ENCODE data around the gene AGBL4.

GRCh38 chr1:48955774-48956173, 1068.0 kb downstream of the AGBL4 start:
- TF ChIP-seq KDM1A (IDR thresholded peaks at IDR 0.05): no peak
- TF ChIP-seq SMC3 (conservative IDR thresholded peaks at IDR 0.05; ENCODE audit: insufficient read depth, low read depth, low read length): no peak
- no peak for TF ChIP-seq RFX5 (IDR thresholded peaks at IDR 0.05; ENCODE audit: low read depth, low read length)
- no peak for TF ChIP-seq EZH2 (IDR thresholded peaks at IDR 0.05; ENCODE audit: borderline replicate concordance, low read depth, low read length)
- TF ChIP-seq SETDB1 (IDR thresholded peaks at IDR 0.05; ENCODE audit: low read length): no peak
- no peak for TF ChIP-seq CBX1 (IDR thresholded peaks at IDR 0.05; ENCODE audit: low read depth)
- TF ChIP-seq RUNX1 (IDR thresholded peaks at IDR 0.05; ENCODE audit: low read depth): no peak
- no peak for TF ChIP-seq CTCF (IDR thresholded peaks at IDR 0.05 in 2 of 3, conservative IDR thresholded peaks at IDR 0.05 in 1 of 3; ENCODE audit: insufficient read depth in 2 of 3, low read depth in 1 of 3, low read length in 3 of 3)
- TF ChIP-seq TAF1 (IDR thresholded peaks at IDR 0.05; ENCODE audit: control insufficient read depth, extremely low read depth, insufficient read depth, low read length, severe bottlenecking): no peak
- no peak for TF ChIP-seq CCAR2 (IDR thresholded peaks at IDR 0.05; ENCODE audit: low read depth, low read length)
- no peak for TF ChIP-seq EHMT2 (IDR thresholded peaks at IDR 0.05)
- no peak for TF ChIP-seq BRD4 (IDR thresholded peaks at IDR 0.05)
- no peak for TF ChIP-seq ELF1 (tag; IDR thresholded peaks at IDR 0.05)
